ENCODE measurements around the gene POU2AF1.

Gene POU2AF1

GRCh38 chr11:111365722-111366559 is 13.1 kb downstream of the POU2AF1 start:
- FAIRE-seq = no peak
- TF ChIP-seq CTCF (IDR thresholded peaks at IDR 0.05; ENCODE audit: insufficient read depth, missing control alignments) = no peak

DNA sequence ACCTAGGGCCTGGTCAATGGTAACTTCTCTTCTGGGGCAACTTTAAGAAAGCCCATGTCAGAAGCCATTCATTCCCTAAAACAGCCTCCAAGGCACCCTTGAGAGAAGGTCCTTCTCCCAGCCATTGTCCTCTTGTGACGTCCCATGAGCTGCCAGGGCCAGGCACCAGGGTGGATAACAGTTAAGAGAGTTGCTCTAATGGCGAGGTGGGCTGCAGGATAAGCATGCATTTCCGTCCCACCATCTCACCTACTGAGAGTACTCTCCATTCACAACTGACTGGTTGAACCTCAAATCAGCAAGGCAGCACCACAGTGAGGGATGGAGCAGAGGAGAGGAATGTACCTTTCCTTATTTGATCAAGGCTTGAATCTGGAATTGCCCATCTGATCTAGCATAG is 14.6 kb downstream of the POU2AF1 start:
- no peak for TF ChIP-seq CTCF (IDR thresholded peaks at IDR 0.05; ENCODE audit: insufficient read depth, missing control alignments)
- DNase-seq (ENCODE audit: insufficient read length, low spot score) = no peak
- no peak for FAIRE-seq

More at GRCh38 chr11:111365722-111366559, 13.1 kb downstream of the POU2AF1 start:
- DNase-seq (ENCODE audit: insufficient read length, low spot score) = no peak

DNA sequence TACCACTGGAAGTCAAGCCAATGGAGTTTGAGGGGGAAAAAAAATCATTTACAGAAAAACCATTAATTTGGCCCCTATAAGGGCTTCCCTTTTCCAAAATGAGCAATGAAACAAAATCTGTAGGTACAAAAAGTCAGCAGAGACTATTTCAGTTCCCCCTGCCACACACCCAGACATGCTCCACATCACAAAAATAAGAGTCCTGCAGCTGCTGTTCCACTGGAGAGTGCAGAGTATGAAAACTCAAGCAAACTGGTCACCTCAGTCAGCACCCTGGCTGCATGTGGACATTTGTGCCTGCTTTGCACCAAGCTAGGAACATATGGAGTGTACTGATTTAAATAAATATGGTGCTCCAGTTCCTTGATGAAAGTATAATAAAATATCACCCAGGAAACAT is 15.1 kb downstream of the POU2AF1 start:
- DNase-seq (ENCODE audit: insufficient read length, low spot score) (no peak), FAIRE-seq (no peak)
- TF ChIP-seq CTCF (IDR thresholded peaks at IDR 0.05; ENCODE audit: insufficient read depth, missing control alignments) = no peak

GRCh38 chr11:111362887-111363411 is 16.1 kb downstream of the POU2AF1 start:
- no peak for TF ChIP-seq CTCF (IDR thresholded peaks at IDR 0.05; ENCODE audit: insufficient read depth, missing control alignments)
- FAIRE-seq (no peak), DNase-seq (ENCODE audit: insufficient read length, low spot score) (no peak)

- TF ChIP-seq CTCF (IDR thresholded peaks at IDR 0.05; ENCODE audit: insufficient read depth, missing control alignments) = no peak
- no peak for FAIRE-seq
- DNase-seq (ENCODE audit: insufficient read length, low spot score) = no peak
Measured at GRCh38 chr11:111361874-111362273, 17.2 kb downstream of the POU2AF1 start.

DNA sequence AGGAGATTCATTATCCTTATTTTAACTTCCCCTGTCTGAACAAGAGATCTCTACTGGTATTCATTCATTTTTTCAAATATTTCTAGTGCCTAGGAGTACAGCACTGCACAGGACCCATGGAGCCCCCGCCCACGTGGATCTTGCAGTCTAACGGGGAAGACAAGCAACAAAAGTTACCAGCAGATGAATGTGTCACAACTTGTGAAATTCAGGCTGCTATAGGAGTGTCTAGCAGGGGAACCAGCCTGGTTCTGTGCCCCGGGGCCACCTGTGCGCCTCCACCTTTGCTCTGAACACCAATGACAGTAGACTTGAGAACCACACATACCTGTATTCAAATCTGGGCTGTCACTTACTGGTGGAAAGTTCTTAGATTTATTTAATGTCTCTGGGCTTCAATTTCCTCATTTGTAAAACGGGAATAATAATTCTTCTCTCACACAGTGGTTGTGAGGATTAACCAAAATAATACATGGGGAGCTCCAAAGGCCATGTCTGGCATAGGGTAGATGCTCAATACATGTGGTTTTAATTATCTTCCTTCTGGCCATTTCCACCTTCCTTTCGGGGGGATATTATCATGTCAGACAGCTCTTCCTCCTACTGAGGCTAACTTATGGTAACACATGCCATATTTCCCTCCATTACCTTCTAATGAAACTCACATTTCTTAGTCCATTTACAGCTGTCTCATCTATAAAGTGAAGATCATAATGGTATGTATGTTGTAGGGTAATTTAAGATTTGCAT is 17.8 kb downstream of the POU2AF1 start:
- no peak for TF ChIP-seq CTCF (IDR thresholded peaks at IDR 0.05; ENCODE audit: insufficient read depth, missing control alignments)
- FAIRE-seq (no peak), DNase-seq (ENCODE audit: insufficient read length, low spot score) (no peak)
